HUDEP-2 (cell line): ENCODE results near the gene CA12.
A peak's percentile ranks its signal among the peaks of the same experiment; 100 is the strongest.

Experiments
- DNase-seq, 76 experiments: peaks; one replicate each; lab custom pipeline; 2025; ENCODE audit not compliant: unreplicated experiment in 76 of 76; lab: John Stamatoyannopoulos, UW

The CA12 gene

DNA sequence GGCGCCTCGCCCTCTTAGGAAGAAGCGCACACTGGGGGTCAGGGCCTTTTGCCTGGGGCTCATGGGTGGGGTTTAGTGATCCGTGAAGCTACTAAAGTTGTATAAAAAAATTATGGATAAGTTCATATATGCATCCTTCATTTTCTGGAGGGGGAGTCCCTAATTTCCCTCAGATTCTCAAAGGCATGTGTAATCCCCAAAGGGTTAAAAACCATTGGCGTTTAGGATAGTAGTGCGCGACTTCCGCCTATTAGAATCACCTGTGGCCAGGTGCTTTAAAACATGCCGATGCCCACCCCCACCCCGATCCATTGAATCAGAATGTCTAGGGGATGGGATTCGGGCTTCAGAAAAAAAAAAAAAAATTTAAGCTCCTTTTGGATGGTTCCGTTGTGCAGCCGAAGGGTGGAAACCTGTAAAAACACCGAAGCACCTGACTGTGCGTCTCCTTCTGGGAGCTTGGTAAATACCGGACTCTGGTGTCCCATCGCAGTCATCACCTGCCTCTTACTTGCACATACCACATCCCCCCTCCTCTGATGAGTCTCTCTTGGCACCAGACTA is 103.7 kb downstream of the CA12 start:
- no peak for DNase-seq

DNA sequence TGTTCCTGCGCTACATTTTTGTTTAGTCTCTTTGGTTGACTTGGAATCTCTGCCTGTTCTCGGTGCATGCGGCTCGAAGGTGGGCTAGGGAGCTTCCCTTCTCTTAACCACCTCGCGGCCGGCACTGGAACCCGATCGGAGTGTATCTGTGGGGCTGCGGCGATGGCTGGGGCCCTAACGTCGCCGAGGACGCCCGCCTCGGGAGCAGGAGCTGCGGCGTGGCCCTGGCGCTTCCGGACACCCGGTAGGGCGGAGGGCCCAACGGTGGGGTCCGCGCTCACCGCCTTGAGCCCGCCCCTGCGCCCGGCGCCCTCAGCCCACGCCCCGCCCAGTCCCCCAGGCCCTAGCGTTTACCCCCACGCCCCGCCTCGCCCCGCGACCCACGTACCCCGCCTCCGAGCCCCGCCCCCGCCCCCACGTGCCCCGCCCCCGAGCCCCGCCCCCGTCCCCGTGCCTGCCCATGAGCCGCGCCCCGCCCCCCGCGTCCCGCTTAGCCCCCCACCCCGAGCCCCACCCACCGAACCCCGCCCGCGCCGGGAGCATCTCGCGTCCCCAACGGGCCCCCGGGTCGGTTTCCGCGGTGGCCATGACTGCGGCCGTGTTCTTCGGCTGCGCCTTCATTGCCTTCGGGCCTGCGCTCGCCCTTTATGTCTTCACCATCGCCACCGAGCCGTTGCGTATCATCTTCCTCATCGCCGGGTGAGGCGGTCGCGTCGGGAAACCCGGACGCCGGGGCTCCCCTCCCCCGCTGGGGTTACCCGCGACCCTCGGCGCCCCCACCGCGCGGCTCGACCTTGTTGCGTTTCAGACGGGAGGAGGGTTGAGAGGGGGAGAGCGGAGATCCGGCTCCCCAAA is 104.4 kb downstream of the CA12 start, which contains the start of gene APH1B:
TSS of gene APH1B (plus strand) at position 568 of the 855 bp plus-strand sequence. CDS start at position 587, 19 bp downstream.
- DNase-seq: peak in 66 of 76 experiments; percentile 6 to 80 (median 61)

DNA sequence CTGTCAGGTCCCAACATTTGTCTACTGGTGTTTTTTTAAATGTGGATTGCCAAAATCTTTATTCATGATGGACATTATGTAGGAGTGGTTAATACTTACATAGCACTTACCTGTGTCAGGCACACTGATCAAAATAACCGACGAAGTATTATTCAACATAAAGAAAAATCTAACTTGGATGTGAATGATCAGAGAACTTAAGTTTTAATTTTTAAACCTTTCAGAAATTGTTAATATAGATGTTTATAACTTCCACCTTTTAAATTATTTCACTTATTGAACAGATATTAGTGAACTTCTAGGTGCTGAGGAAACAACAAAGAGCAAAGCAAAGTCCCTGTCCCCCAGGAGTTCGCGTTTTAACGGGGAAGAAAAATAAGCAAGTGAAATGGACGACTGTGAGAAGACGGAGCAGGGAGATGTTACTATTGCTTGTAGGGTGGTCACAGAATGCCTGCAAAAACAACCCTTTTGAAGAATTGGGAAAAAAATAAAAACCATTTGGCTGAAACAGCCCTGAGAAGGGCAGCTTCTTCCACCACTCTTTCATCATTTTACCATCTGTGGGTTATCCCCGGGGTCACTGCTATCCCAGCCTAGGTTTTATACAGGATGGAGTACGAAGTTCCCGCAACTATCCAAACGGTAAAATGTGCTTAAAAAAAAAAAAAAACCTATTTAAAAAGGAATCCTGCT is 105.2 kb downstream of the CA12 start:
- DNase-seq: no peak

DNA sequence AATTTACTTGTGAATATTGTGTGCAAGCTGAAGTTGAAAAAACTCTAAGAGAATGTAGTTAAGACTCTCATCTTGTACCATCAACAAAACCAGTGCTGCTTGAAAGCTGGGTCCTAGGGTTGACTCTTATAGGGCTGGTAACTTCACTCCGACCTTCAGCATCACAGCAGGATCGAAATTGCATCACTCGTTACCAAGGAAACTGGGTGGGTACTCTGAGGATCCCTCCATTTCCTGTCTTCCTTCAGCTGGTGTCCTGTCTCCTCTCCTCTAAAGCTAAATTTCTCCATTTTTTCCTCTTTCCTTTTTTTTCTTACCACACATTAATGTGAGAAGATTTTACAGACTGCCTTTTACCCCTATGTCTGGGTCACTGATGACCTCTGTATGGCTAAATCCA is 107.2 kb downstream of the CA12 start:
- no peak for DNase-seq
